ENCODE measurements around the gene ZNF488.
"Not testable (repeated sequence)": the region's sequence is repeated elsewhere in the genome, so short reads cannot be mapped to it uniquely, and the experiment has no call there.

Gene ZNF488

DNA sequence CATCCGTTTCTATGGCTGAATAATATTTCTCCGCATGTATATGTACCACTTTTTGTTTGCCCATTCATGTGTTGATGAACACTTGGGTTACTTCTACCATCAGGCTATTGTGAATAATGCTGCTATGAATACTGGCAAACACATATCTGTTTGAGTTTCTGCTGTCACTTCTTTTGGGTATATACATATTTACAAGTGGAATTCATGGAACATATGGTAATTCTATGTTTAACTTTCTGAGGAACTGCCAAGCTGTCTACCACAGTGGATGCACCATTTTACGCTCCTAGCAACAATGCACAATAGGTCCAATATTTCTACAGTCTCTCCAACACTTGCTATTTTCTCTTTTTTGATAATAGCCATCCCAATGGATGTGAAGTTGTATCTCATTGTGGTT, 5.5 kb upstream of the ZNF488 start:
- TF ChIP-seq, protein P1, sequence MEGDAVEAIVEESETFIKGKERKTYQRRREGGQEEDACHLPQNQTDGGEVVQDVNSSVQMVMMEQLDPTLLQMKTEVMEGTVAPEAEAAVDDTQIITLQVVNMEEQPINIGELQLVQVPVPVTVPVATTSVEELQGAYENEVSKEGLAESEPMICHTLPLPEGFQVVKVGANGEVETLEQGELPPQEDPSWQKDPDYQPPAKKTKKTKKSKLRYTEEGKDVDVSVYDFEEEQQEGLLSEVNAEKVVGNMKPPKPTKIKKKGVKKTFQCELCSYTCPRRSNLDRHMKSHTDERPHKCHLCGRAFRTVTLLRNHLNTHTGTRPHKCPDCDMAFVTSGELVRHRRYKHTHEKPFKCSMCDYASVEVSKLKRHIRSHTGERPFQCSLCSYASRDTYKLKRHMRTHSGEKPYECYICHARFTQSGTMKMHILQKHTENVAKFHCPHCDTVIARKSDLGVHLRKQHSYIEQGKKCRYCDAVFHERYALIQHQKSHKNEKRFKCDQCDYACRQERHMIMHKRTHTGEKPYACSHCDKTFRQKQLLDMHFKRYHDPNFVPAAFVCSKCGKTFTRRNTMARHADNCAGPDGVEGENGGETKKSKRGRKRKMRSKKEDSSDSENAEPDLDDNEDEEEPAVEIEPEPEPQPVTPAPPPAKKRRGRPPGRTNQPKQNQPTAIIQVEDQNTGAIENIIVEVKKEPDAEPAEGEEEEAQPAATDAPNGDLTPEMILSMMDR (conservative IDR thresholded peaks at IDR 0.05; ENCODE audit: low read depth): no peak
- no peak for DNase-seq (ENCODE audit: low spot score)
- ChIA-PET CTCF (no interaction called here), POLR2A (ENCODE audit: low non-redundant PET) (no interaction called here)
- H3K27ac ChIP-seq: no peak overlapping the region

- no peak for DNase-seq (ENCODE audit: low spot score)
- H3K27ac ChIP-seq: no peak overlapping the region
- ChIA-PET CTCF (no interaction called here), POLR2A (ENCODE audit: low non-redundant PET) (no interaction called here)
- TF ChIP-seq, protein P1 (conservative IDR thresholded peaks at IDR 0.05; ENCODE audit: low read depth): no peak
Observed at GRCh38 chr10:47388879-47389278, 4.8 kb upstream of the ZNF488 start.

GRCh38 chr10:47386104-47386503, 2.0 kb upstream of the ZNF488 start:
- CTCF ChIA-PET; H3K27ac ChIP-seq; POLR2A ChIA-PET (ENCODE audit: low non-redundant PET); DNase-seq (ENCODE audit: low spot score): not testable (repeated sequence)

DNA sequence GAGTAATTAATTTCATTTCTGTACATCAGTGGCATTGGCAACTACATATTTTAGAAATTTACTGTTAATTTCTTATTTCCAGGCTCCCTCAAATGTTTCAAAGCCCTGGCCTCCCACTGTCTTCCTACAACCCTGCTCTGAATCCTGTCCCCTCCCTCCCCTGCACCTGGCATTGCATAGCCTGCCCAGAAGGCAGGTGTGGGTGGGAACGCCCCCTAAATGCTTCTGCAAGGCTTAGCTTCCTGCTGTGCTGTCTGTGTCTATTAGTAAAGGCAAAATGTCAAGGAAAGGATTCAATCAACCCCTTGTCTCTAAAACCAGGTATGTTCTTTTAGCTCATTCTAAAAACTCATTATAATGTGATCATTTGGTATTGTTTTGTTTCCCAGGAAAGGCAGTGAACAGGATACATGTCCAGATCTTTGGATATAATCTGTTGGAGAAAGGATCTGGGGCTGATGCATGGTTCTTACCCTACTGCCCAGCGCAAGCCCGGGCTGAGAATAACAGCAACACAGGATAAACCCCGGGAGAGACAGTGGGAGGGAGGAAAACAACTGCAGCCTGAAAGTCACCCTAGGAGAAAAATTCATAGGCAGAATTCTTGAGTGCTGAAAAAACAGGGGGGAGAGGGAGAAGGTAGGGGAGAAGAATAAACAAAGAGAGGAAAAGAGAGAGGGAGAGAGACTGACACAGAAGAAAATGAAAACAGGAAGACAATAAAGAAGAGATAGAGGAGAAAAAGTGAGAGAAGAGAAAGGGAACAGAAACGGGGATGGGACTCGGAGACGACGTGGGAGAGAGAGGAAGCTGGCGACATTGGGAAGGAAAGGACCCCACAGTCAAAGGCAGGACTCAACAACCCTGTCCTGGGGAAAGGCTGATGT, 589 bp downstream of the ZNF488 start:
- TF ChIP-seq, protein P1 (conservative IDR thresholded peaks at IDR 0.05; ENCODE audit: low read depth): no peak
- POLR2A ChIA-PET (ENCODE audit: low non-redundant PET): interaction anchor here (0.6 kb wide), 1 partner anchor 903 kb away, joined by 3 read pairs; no protein-coding TSS in a partner anchor
- peak overlapping the region; percentile 85 for H3K27ac ChIP-seq
- CTCF ChIA-PET: interaction anchor here (0.6 to 0.7 kb wide), 2 partner anchors 14 to 28 kb away, joined by 3 to 4 read pairs; no protein-coding TSS in a partner anchor
- peak; percentile 20 for DNase-seq (ENCODE audit: low spot score)

DNA sequence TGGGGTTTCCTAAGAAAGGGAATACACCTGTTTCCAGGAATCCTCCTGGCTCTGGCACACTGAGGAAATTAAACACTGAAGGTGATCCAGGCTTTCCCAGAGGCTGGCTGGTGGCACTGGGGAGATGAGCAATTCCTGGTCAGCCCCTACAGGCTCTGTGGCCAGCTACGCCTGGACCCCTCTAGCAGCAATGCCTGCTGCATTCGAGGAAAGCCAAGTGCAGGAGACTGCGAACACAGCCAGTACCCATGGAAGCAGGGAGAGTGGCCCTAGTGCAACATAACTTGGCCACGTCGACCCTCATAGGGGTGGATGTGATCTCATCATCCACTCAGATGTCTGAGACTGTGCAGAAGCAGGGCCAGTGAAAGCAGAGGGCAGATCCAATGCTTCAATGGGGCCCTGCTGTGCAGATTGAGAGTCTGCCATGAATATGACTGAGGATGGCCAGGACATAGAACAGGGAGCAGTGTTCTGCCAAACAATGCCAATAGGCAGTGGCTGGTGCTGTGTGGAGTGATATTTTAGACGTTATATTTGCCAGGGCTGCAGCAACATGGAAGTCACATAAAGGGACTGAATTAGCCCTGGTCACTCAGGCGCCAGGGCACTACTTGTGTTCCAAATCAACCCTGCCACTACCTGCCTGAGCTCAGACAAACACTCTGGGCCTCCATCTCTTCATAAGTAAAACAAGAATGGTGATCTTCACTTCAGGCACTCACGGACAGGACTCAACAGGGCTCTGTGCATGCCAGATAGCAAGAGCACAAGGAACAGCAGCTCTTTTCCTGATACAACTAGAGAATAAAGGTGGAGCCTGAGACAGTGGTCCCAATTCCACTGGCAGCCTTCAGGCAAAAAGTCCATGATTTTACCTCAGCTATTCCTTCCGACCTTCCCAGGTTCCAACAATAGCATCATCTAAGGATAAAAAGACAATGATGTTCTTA, 2.4 kb downstream of the ZNF488 start:
- TF ChIP-seq, protein P1 (conservative IDR thresholded peaks at IDR 0.05; ENCODE audit: low read depth): no peak
- DNase-seq (ENCODE audit: low spot score): no peak
- POLR2A ChIA-PET (ENCODE audit: low non-redundant PET): no interaction called here
- CTCF ChIA-PET: interaction anchor here (0.6 to 0.7 kb wide), 2 partner anchors 11 to 21 kb away, joined by 3 read pairs; no protein-coding TSS in a partner anchor
- H3K27ac ChIP-seq: no peak overlapping the region

DNA sequence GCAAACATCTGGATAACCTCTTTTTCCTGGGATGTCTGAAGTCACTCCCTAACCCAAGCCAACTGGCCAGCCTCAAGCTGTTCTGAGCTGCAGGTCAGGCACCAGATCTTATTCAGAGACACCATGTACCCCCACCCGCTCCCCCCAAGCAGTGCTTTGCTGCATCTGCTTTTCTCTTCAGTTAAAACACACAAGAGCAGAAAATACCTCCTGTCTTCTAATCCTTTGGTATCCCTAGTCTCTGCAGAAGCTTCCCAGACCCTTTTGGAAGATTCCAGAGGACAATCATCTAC, 3.0 kb downstream of the ZNF488 start:
- ChIA-PET POLR2A (ENCODE audit: low non-redundant PET) (no interaction called here), CTCF (interaction anchor here (0.6 kb wide), 1 partner anchor 10 kb away, joined by 3 read pairs; no protein-coding TSS in a partner anchor)
- TF ChIP-seq, protein P1 (conservative IDR thresholded peaks at IDR 0.05; ENCODE audit: low read depth): no peak
- no peak for DNase-seq (ENCODE audit: low spot score)
- no peak overlapping the region for H3K27ac ChIP-seq
